K562 (cell line): ENCODE measurements around the gene RC3H2. TPM values are rescaled to one million over a fixed set of nuclear protein-coding genes. Genes with fewer than 3 reads are reported as not detected.

Source experiments
- ARID1B ChIP-seq: fragments of 450-650 bp; IDR thresholded peaks from 2 replicates; pipeline ENCODE4 v1.6.1; 2016; ENCODE audit warnings: antibody characterized with exemption, mild to moderate bottlenecking, inconsistent platforms
- ARID3B ChIP-seq: fragments of 250-450 bp; sonication (Bioruptor Pico); IDR thresholded peaks from 2 replicates; pipeline ENCODE4 v1.4.0; 2020; ENCODE audit warnings: borderline replicate concordance
- ASH1L ChIP-seq: fragments of 450-650 bp; IDR thresholded peaks from 2 replicates; pipeline ENCODE4 v1.6.1; 2018; ENCODE audit warnings: borderline replicate concordance, mild to moderate bottlenecking, low read depth; ENCODE audit not compliant: partially characterized antibody
- BRD4 ChIP-seq: fragments of 200-600 bp; sonication (generic); IDR thresholded peaks from 2 replicates; pipeline ENCODE4 v1.6.1; 2017; ENCODE audit warnings: inconsistent platforms
- CREB5 ChIP-seq: fragments of 250-450 bp; sonication (Bioruptor Pico); IDR thresholded peaks from 2 replicates; pipeline ENCODE4 v1.5.0; 2020; ENCODE audit warnings: mild to moderate bottlenecking
- CXXC5 ChIP-seq: fragments of 250-450 bp; sonication (Bioruptor Pico); IDR thresholded peaks from 2 replicates; pipeline ENCODE4 v1.8.0; 2022; ENCODE audit warnings: inconsistent platforms, mild to moderate bottlenecking, moderate library complexity
- DPF2 ChIP-seq: fragments of 450-650 bp; IDR thresholded peaks from 2 replicates; pipeline ENCODE4 v1.6.1; 2016
- ELF2 ChIP-seq: fragments of 250-450 bp; sonication (Bioruptor Pico); IDR thresholded peaks from 2 replicates; pipeline ENCODE4 v1.5.0; 2021; ENCODE audit warnings: mild to moderate bottlenecking
- EP400 ChIP-seq: fragments of 450-650 bp; IDR thresholded peaks from 2 replicates; pipeline ENCODE4 v1.6.1; 2017; ENCODE audit warnings: antibody characterized with exemption, mild to moderate bottlenecking, moderate library complexity
- FOXA1 ChIP-seq: fragments of 450-650 bp; IDR thresholded peaks from 2 replicates; pipeline ENCODE4 v1.6.1; 2016; ENCODE audit warnings: mild to moderate bottlenecking, borderline replicate concordance
- NR2F6 ChIP-seq: fragments of 450-650 bp; formaldehyde crosslinking; IDR thresholded peaks from 2 replicates; pipeline ENCODE4 v1.4.0; 2020; ENCODE audit warnings: mild to moderate bottlenecking
- OTX1 ChIP-seq: fragments of 450-650 bp; formaldehyde crosslinking; IDR thresholded peaks from 2 replicates; pipeline ENCODE4 v1.4.0; 2022; ENCODE audit warnings: mild to moderate bottlenecking
- SRF ChIP-seq, 2 experiments: fragments of 250-450, 450-650 bp in 1 of 2; sonication (Bioruptor Pico) in 1 of 2; sonication (generic) in 1 of 2; formaldehyde crosslinking; IDR thresholded peaks; 2 replicates each; pipeline versions ENCODE4 v1.5.0 to v1.5.1; 2020 to 2022; ENCODE audit warnings: mild to moderate bottlenecking in 1 of 2, missing genetic modification reagents in 1 of 2
- TOE1 ChIP-seq, 2 experiments: fragments of 450-650 bp in 1 of 2; sonication (generic) in 1 of 2; formaldehyde crosslinking in 1 of 2; IDR thresholded peaks; 2 replicates each; pipeline versions ENCODE4 v1.7.1 to v1.8.0; 2016 to 2022; ENCODE audit warnings: borderline replicate concordance in 2 of 2, mild to moderate bottlenecking in 2 of 2, antibody characterized with exemption in 1 of 2, inconsistent platforms in 1 of 2, low read depth in 1 of 2, missing genetic modification reagents in 1 of 2, moderate library complexity in 1 of 2
- ZBTB11 ChIP-seq, 3 experiments: fragments of 200-800 bp in 1 of 3; fragments of 250-450 bp in 1 of 3; fragments of 450-650 bp in 1 of 3; sonication (Bioruptor Pico) in 1 of 3; sonication (Bioruptor generic) in 1 of 3; formaldehyde crosslinking in 1 of 3; IDR thresholded peaks; 2 replicates each; pipeline versions ENCODE4 v1.6.1 to v1.8.0; 2016 to 2022; ENCODE audit warnings: mild to moderate bottlenecking in 2 of 3, missing genetic modification characterization in 2 of 3, missing compliant biosample characterization in 1 of 3, moderate library complexity in 1 of 3
- ZKSCAN3 ChIP-seq: fragments of 250-450 bp; sonication (Bioruptor Pico); IDR thresholded peaks from 2 replicates; pipeline ENCODE4 v1.4.0; 2020
- ZNF274 ChIP-seq: IDR thresholded peaks from 2 replicates; pipeline ENCODE4 v1.6.1; 2011; ENCODE audit warnings: low read depth, mild to moderate bottlenecking, low read length, moderate library complexity, borderline replicate concordance
- ZNF41 ChIP-seq: fragments of 250-450 bp; sonication (Bioruptor Pico); conservative IDR thresholded peaks from 2 replicates; pipeline ENCODE4 v1.4.0; 2020; ENCODE audit warnings: mild to moderate bottlenecking
- polyA plus RNA-seq, 8 experiments: library from polyadenylated mRNA; depleted of rRNA in 4 of 8; stranded (reverse) in 5 of 8; unstranded in 3 of 8; fragments of >200 nt; fragmentation: Nextera tagmentation in 2 of 8; fragmentation: Illumina TruSeq in 1 of 8; extraction: Ambion mirVana in 2 of 8; extraction: Trizol in 1 of 8; gene quantifications; 2 replicates each; pipeline versions ENCODE4 v1.2.1 to v1.2.3, GENCODE V29; 2011 to 2014; ENCODE audit warnings: inconsistent platforms in 1 of 8, missing spikeins in 1 of 8
- total RNA-seq, 7 experiments: library from RNA; depleted of rRNA in 6 of 7; stranded (reverse); fragments of >200 nt in 6 of 7; fragmentation: Illumina TruSeq in 2 of 7; extraction: Trizol in 2 of 7; gene quantifications; 2 replicates each; pipeline versions ENCODE4 v1.2.1 to v1.2.3, GENCODE V29; 2011 to 2021; ENCODE audit warnings: low replicate concordance in 1 of 7

Gene RC3H2
- total and polyA plus RNA-seq, 9 of the 15 experiments (the other 6 are each of a cell fraction or from before 2014, with no cell fraction given): 5.6 to 35.4 (median 18.6) TPM

GRCh38 chr9:122940749-122941581 is 35.8 kb upstream of the RC3H2 start, which contains the start of gene RABGAP1 (continued):
- TF ChIP-seq EP400 (peak; percentile 56; the same call in 1 of the 2 replicates), ARID3B (no peak), OTX1 (CRISPR knock-in tag) (no peak), ZNF274 (no peak), FOXA1 (no peak), DPF2 (no peak), ZKSCAN3 (no peak), SRF (CRISPR knock-in tag; IDR thresholded peaks at IDR 0.05) (no peak), ZBTB11 (CRISPR knock-in tag; IDR thresholded peaks at IDR 0.05) (no peak; a peak in 1 of 6 replicates), ASH1L (no peak), TOE1 (IDR thresholded peaks at IDR 0.05; ENCODE audit: borderline replicate concordance) (peak; percentile 38; the same call in 1 of the 2 replicates), TOE1 (CRISPR knock-in tag; IDR thresholded peaks at IDR 0.05; ENCODE audit: borderline replicate concordance, low read depth) (no peak), CREB5 (CRISPR knock-in tag) (no peak), ZNF41 (CRISPR knock-in tag) (no peak), CXXC5 (peak; percentile 69), ELF2 (no peak), NR2F6 (CRISPR knock-in tag) (no peak), BRD4 (no peak), ARID1B (peak; percentile 7; the same call in 1 of the 2 replicates)
